Neuronal stem cell (in vitro differentiated cells): ENCODE data around the gene ETFA.
A peak's percentile ranks its signal among the peaks of the same experiment; 100 is the strongest.

ENCODE experiments used
- DNase-seq: peaks from one replicate; pipeline ENCODE4 v3.0.0-alpha.2; 2013; ENCODE audit warnings: low spot score
- H2AFZ ChIP-seq: one replicate; pipeline ENCODE4 v1.6.1; 2013; ENCODE audit warnings: mild to moderate bottlenecking, low read length, inconsistent platforms
- H2AK5ac ChIP-seq: 2 replicates; pipeline ENCODE4 v1.6.1; 2013; ENCODE audit warnings: low read depth, mild to moderate bottlenecking, inconsistent platforms, low read length, moderate library complexity, mixed read lengths
- H2BK120ac ChIP-seq: 2 replicates; pipeline ENCODE4 v1.6.1; 2013; ENCODE audit warnings: low read depth, mild to moderate bottlenecking, inconsistent platforms, low read length, moderate library complexity, mixed read lengths
- H2BK12ac ChIP-seq: one replicate; pipeline ENCODE4 v1.6.1; 2013; ENCODE audit warnings: low read length, inconsistent platforms
- H2BK15ac ChIP-seq: 2 replicates; pipeline ENCODE4 v1.6.1; 2013; ENCODE audit warnings: mild to moderate bottlenecking, low read length, inconsistent platforms, mixed read lengths
- H2BK5ac ChIP-seq: one replicate; pipeline ENCODE4 v1.6.1; 2013; ENCODE audit warnings: inconsistent platforms, mild to moderate bottlenecking, low read length, moderate library complexity
- H3K14ac ChIP-seq: one replicate; pipeline ENCODE4 v1.6.1; 2013; ENCODE audit warnings: low read length, inconsistent platforms
- H3K18ac ChIP-seq: 2 replicates; pipeline ENCODE4 v1.6.1; 2013; ENCODE audit warnings: low read length, inconsistent platforms
- H3K23ac ChIP-seq: 2 replicates; pipeline ENCODE4 v1.6.1; 2013; ENCODE audit warnings: low read depth, mild to moderate bottlenecking, mixed read lengths, low read length, inconsistent platforms; ENCODE audit not compliant: poor library complexity
- H3K27ac ChIP-seq: replicated peaks from 3 replicates; pipeline ENCODE4 v1.5.1; 2013; ENCODE audit warnings: low read length, inconsistent platforms
- H3K27me3 ChIP-seq, 3 experiments: 2 replicates each; pipeline ENCODE4 v1.6.1; 2013; ENCODE audit warnings: low read length in 3 of 3, mild to moderate bottlenecking in 2 of 3, inconsistent platforms in 1 of 3, low read depth in 1 of 3, mixed read lengths in 1 of 3, moderate library complexity in 1 of 3; ENCODE audit not compliant: control insufficient read depth in 3 of 3, insufficient read depth in 3 of 3
- H3K36me3 ChIP-seq, 2 donors: replicated peaks in 1 of 2; 2 replicates each; pipeline ENCODE4 v1.6.1; 2013; ENCODE audit warnings: low read length in 2 of 2; ENCODE audit not compliant: control insufficient read depth in 2 of 2, insufficient read depth in 2 of 2
- H3K4ac ChIP-seq: 2 replicates; pipeline ENCODE4 v1.6.1; 2013; ENCODE audit warnings: inconsistent platforms, mild to moderate bottlenecking, low read length, moderate library complexity
- H3K4me1 ChIP-seq, 2 donors: 1 replicate in 1 of 2; 2 replicates in 1 of 2; pipeline ENCODE4 v1.6.1; 2013; ENCODE audit warnings: low read length in 2 of 2, low read depth in 1 of 2; ENCODE audit not compliant: control insufficient read depth in 2 of 2, insufficient read depth in 1 of 2
- H3K4me2 ChIP-seq: one replicate; pipeline ENCODE4 v1.6.1; 2013; ENCODE audit warnings: mild to moderate bottlenecking, low read length, inconsistent platforms; ENCODE audit not compliant: insufficient read depth, poor library complexity, severe bottlenecking
- H3K4me3 ChIP-seq, 2 donors: 2 replicates each; pipeline ENCODE4 v1.5.1; 2013; ENCODE audit warnings: low read length in 2 of 2, mild to moderate bottlenecking in 2 of 2, inconsistent platforms in 1 of 2, moderate library complexity in 1 of 2
- H3K79me1 ChIP-seq: one replicate; pipeline ENCODE4 v1.6.1; 2013; ENCODE audit warnings: low read depth, mild to moderate bottlenecking, inconsistent platforms, low read length, moderate library complexity
- H3K9ac ChIP-seq: one replicate; pipeline ENCODE4 v1.6.1; 2013; ENCODE audit warnings: mild to moderate bottlenecking, low read depth, low read length, inconsistent platforms; ENCODE audit not compliant: poor library complexity
- H3K9me3 ChIP-seq, 2 donors: replicated peaks in 1 of 2; 2 replicates each; pipeline versions ENCODE3 to v1.6.1; 2013; ENCODE audit warnings: low read length in 2 of 2, mild to moderate bottlenecking in 2 of 2, inconsistent platforms in 1 of 2, low read depth in 1 of 2, mixed read lengths in 1 of 2, moderate library complexity in 1 of 2; ENCODE audit not compliant: control insufficient read depth in 2 of 2, insufficient read depth in 1 of 2
- H4K8ac ChIP-seq: one replicate; pipeline ENCODE4 v1.6.1; 2013; ENCODE audit warnings: low read depth, mild to moderate bottlenecking, inconsistent platforms, low read length, moderate library complexity
- H4K91ac ChIP-seq: one replicate; pipeline ENCODE4 v1.6.1; 2013; ENCODE audit warnings: low read length, low read depth, mild to moderate bottlenecking, inconsistent platforms; ENCODE audit not compliant: poor library complexity
- WGBS, 2 donors: extraction: QIAGEN DNeasy Blood & Tissue Kit; methylation state at CpG; one replicate each; pipeline ENCODE4 v1.1.7; 2013; ENCODE audit warnings: missing lambda C conversion rate in 2 of 2, mixed read lengths in 1 of 2; ENCODE audit not compliant: insufficient read length in 2 of 2, insufficient replicate concordance in 1 of 2; ENCODE audit errors: extremely low coverage in 2 of 2; 5-methylcytosine and 5-hydroxymethylcytosine counted together

ETFA gene

GRCh38 chr15:76165951-76166350, 145.3 kb downstream of the ETFA start:
- Histone ChIP-seq H2AK5ac (peak overlapping the region; percentile 32), H3K79me1 (no peaks in the 10 kb centered on the region), H3K23ac (no peak overlapping the region), H2BK120ac (no peak overlapping the region), H3K27me3 (peaks cover 0 to 20% (median 0%) of the 10 kb centered on the region in 3 experiments), H3K4ac (no peak overlapping the region), H2BK15ac (peak overlapping the region; percentile 20), H2BK12ac (no peak overlapping the region), H3K27ac (no peak overlapping the region), H3K9ac (no peak overlapping the region), H3K36me3 (no peaks in the 10 kb centered on the region), H3K4me2 (no peak overlapping the region), H4K8ac (no peak overlapping the region), H2AFZ (no peak overlapping the region), H2BK5ac (no peak overlapping the region), H3K14ac (no peak overlapping the region), H3K9me3 (no peaks in the 10 kb centered on the region), H4K91ac (no peak overlapping the region), H3K18ac (peak overlapping the region; percentile 17), H3K4me1 (peaks cover 3 to 5% of the 10 kb centered on the region in 2 donors), H3K4me3 (no peak overlapping the region)
- WGBS, 2 donors, result no CpG with 5 or more reads among the region's 15 CpGs
- DNase-seq, result no peak
